Endothelial cell of umbilical vein (primary cell): Measurements from ENCODE around the gene WLS. TPM values are rescaled to one million over a fixed set of nuclear protein-coding genes. Genes with fewer than 3 reads are reported as not detected.

Source experiments
- BruUV-seq: library from RNA; stranded (reverse); fragments of 400-500 nt; replicated peaks from 2 replicates; lab custom pipeline; 2021; lab: Mats Ljungman, UMichigan
- CTCF ChIA-PET: fragments of 300-600, 350-600 bp; sonication (Branson Sonifier 250); formaldehyde crosslinking; loops from one replicate; lab custom pipeline; 2021; ENCODE audit warnings: antibody characterized with exemption, inconsistent platforms; lab: Charles Lee
- POLR2A ChIA-PET: fragments of 300-600, 350-600 bp; sonication (Branson Sonifier 250); formaldehyde crosslinking; loops from one replicate; lab custom pipeline; 2021; ENCODE audit warnings: antibody characterized with exemption, inconsistent platforms; lab: Charles Lee
- DNase-seq: peaks from one replicate; pipeline ENCODE4 v3.0.0-alpha.2; 2011; ENCODE audit warnings: low read depth, low spot score
- FAIRE-seq: peaks from 2 replicates; lab custom pipeline; 2011; peaks lifted over from hg19 to GRCh38; lab: Jason Lieb, UNC
- H2AFZ ChIP-seq: 2 replicates; pipeline ENCODE4 v1.6.0; 2012; ENCODE audit warnings: low read depth, low read length, control low read depth, inconsistent platforms
- H3K27ac ChIP-seq: 2 replicates; pipeline ENCODE4 v1.5.1; 2011; ENCODE audit warnings: low read depth, mild to moderate bottlenecking, control low read depth, low read length, moderate library complexity; ENCODE audit not compliant: insufficient read depth
- H3K27me3 ChIP-seq, 2 experiments: 2 replicates each; pipeline versions ENCODE4 v1.6.0 to v1.6.1; 2011; ENCODE audit warnings: low read length in 2 of 2, mixed read lengths in 1 of 2; ENCODE audit not compliant: control insufficient read depth in 2 of 2, insufficient read depth in 2 of 2
- H3K36me3 ChIP-seq, 2 experiments: 2 replicates in 1 of 2; 3 replicates in 1 of 2; pipeline ENCODE4 v1.5.1; 2011; ENCODE audit warnings: low read length in 2 of 2, mild to moderate bottlenecking in 1 of 2, moderate library complexity in 1 of 2; ENCODE audit not compliant: control insufficient read depth in 2 of 2, insufficient read depth in 2 of 2; ENCODE audit errors: extremely low read depth in 1 of 2
- H3K4me1 ChIP-seq: 3 replicates; pipeline ENCODE4 v1.5.1; 2011; ENCODE audit warnings: mild to moderate bottlenecking, low read length; ENCODE audit not compliant: control insufficient read depth, insufficient read depth; ENCODE audit errors: extremely low read depth
- H3K4me2 ChIP-seq: 2 replicates; pipeline ENCODE4 v1.6.1; 2011; ENCODE audit warnings: low read length, control low read depth, mixed read lengths; ENCODE audit not compliant: insufficient read depth
- H3K4me3 ChIP-seq, 3 experiments: fragments of 200-600 bp in 1 of 3; sonication (generic), shearing (Covaris generic) in 1 of 3; replicated peaks in 1 of 3; 2 replicates each; pipeline ENCODE4 v1.5.1; 2011 to 2016; ENCODE audit warnings: control low read depth in 3 of 3, low read length in 3 of 3, mild to moderate bottlenecking in 2 of 3, inconsistent platforms in 1 of 3, low read depth in 1 of 3, moderate library complexity in 1 of 3; ENCODE audit not compliant: insufficient read depth in 1 of 3
- H3K79me2 ChIP-seq: 2 replicates; pipeline ENCODE4 v1.6.0; 2012; ENCODE audit warnings: low read length, inconsistent platforms; ENCODE audit not compliant: control insufficient read depth, insufficient read depth
- H3K9ac ChIP-seq: replicated peaks from 2 replicates; pipeline ENCODE3; 2011; ENCODE audit warnings: low read length, control low read depth; ENCODE audit not compliant: insufficient read depth; ENCODE audit errors: extremely low read depth
- H3K9me1 ChIP-seq: replicated peaks from 3 replicates; pipeline ENCODE4 v1.6.0; 2011; ENCODE audit warnings: mild to moderate bottlenecking, low read length; ENCODE audit not compliant: control insufficient read depth, insufficient read depth; ENCODE audit errors: extremely low read depth
- H3K9me3 ChIP-seq: replicated peaks from 2 replicates; pipeline ENCODE4 v1.5.1; 2012; ENCODE audit warnings: low read length, inconsistent platforms; ENCODE audit not compliant: control insufficient read depth, insufficient read depth
- H4K20me1 ChIP-seq: replicated peaks from 2 replicates; pipeline ENCODE3; 2011; ENCODE audit warnings: mild to moderate bottlenecking, low read length; ENCODE audit not compliant: control insufficient read depth, insufficient read depth; ENCODE audit errors: extremely low read depth
- EZH2 ChIP-seq: IDR thresholded peaks from 2 replicates; pipeline ENCODE4 v1.6.1; 2012; ENCODE audit warnings: borderline replicate concordance, low read depth, mild to moderate bottlenecking, moderate library complexity, low read length, inconsistent platforms; ENCODE audit not compliant: severe bottlenecking
- FOS ChIP-seq: IDR thresholded peaks from 2 replicates; pipeline ENCODE4 v1.6.1; 2011; ENCODE audit warnings: mild to moderate bottlenecking, low read length, moderate library complexity, borderline replicate concordance; ENCODE audit not compliant: insufficient read depth
- GATA2 ChIP-seq: IDR thresholded peaks from 2 replicates; pipeline ENCODE4 v1.7.0; 2011; ENCODE audit warnings: low read depth, mild to moderate bottlenecking, moderate library complexity, mixed read lengths, low read length; ENCODE audit not compliant: insufficient read length, insufficient read depth
- JUN ChIP-seq: IDR thresholded peaks from 2 replicates; pipeline ENCODE4 v1.6.1; 2011; ENCODE audit warnings: borderline replicate concordance, low read depth; ENCODE audit not compliant: insufficient read length, insufficient read depth
- MYC ChIP-seq: IDR thresholded peaks from one replicate; pipeline ENCODE4 v1.6.1; 2011; ENCODE audit warnings: mild to moderate bottlenecking, low read depth, low read length
- POLR2A ChIP-seq: IDR thresholded peaks from 2 replicates; pipeline ENCODE4 v1.6.1; 2012; ENCODE audit warnings: low read depth, mild to moderate bottlenecking, control low read depth, low read length
- POLR2AphosphoS5 ChIP-seq: IDR thresholded peaks from 2 replicates; pipeline ENCODE4 v1.6.1; 2012; ENCODE audit warnings: low read depth, mild to moderate bottlenecking, control low read depth, low read length, moderate library complexity; ENCODE audit not compliant: insufficient read depth
- dilution Hi-C: fragments of 300-500 bp; cut with MboI; formaldehyde crosslinking; loops from one replicate; pipeline ENCODE4 v1.15.0; 2019; ENCODE audit warnings: low sequenced_read_pairs; ENCODE audit not compliant: extremely low pct_ligation_motif_present
- intact Hi-C: fragments of 100-400 bp; cut with micrococcal nuclease; formaldehyde crosslinking; loops from one replicate; pipeline ENCODE4 v1.10.0; 2022
- polyA plus RNA-seq, 4 experiments: library from polyadenylated mRNA; depleted of rRNA in 3 of 4; stranded (reverse) in 3 of 4; unstranded in 1 of 4; fragments of >200 nt; gene quantifications; 2 replicates each; pipeline versions ENCODE4 v1.2.1 to v1.2.3, GENCODE V29; 2011 to 2012; ENCODE audit warnings: missing spikeins in 1 of 4
- total RNA-seq: library from RNA; stranded (reverse); gene quantifications from 2 replicates; pipeline ENCODE4 v1.2.3, GENCODE V29; 2021
- TF ChIP-seq, protein P1 (sequence below), 2 donors: IDR thresholded peaks; 1 replicate in 1 of 2; 2 replicates in 1 of 2; pipeline ENCODE4 v1.5.1; 2011; ENCODE audit warnings: low read length in 2 of 2, mild to moderate bottlenecking in 2 of 2, moderate library complexity in 2 of 2, control low read depth in 1 of 2, inconsistent platforms in 1 of 2, low read depth in 1 of 2; ENCODE audit not compliant: insufficient read depth in 1 of 2; ENCODE audit errors: extremely low read depth in 1 of 2
- TF ChIP-seq, protein P2 (sequence below): IDR thresholded peaks from 2 replicates; pipeline ENCODE4 v1.6.1; 2011; ENCODE audit not compliant: insufficient read depth, insufficient read length

Gene WLS
- total and polyA plus RNA-seq, 2 donors (not counting 3 experiments of a cell fraction or from before 2014, with no cell fraction given) = 121 to 199 TPM

DNA sequence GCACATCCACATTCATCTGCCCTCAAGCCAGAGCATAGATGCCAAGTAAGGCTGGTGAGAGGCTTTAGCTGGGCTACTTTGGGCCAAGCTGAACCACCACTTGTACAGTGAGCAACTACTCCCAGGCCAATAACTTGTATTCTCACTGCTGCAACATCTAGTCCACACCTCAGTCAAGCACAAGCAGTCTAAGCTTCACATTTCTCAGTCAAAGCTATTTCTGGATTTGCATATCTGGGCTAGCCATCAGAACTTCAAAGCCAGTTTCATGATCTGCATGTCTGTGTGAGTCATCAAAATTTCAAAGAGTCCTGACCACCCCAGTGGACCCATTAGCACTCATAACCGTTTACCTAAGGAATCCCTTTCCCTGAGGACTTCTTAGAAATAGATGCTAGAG, 104.2 kb downstream of the WLS start:
- Histone ChIP-seq H3K4me3 (no peak overlapping the region), H3K36me3 (peaks cover 9 to 24% of the 10 kb centered on the region in 2 experiments), H3K4me2 (no peak overlapping the region), H3K79me2 (no peaks in the 10 kb centered on the region), H3K27me3 (no peaks in the 10 kb centered on the region), H3K9me1 (no peaks in the 10 kb centered on the region), H4K20me1 (no peaks in the 10 kb centered on the region), H3K27ac (no peak overlapping the region), H3K9ac (no peak overlapping the region), H2AFZ (no peak overlapping the region), H3K9me3 (no peaks in the 10 kb centered on the region), H3K4me1 (no peaks in the 10 kb centered on the region)
- BruUV-seq = no TSS peak
- ChIA-PET POLR2A (no interaction called here), CTCF (interaction anchor here (1.6 to 3.0 kb wide), 2 partner anchors 7 to 193 kb away, joined by 5 to 19 read pairs; no protein-coding TSS in a partner anchor)
- intact Hi-C loops (no loop called here), dilution Hi-C loops (loop anchor here (25.0 kb wide), 1 partner anchor 209 kb away; no protein-coding TSS in a partner anchor)
- FAIRE-seq (no peak), DNase-seq (no peak)
- TF ChIP-seq EZH2 (no peak), FOS (no peak), POLR2A (no peak), JUN (no peak), GATA2 (no peak), MYC (no peak), POLR2AphosphoS5 (no peak)
- TF ChIP-seq, protein P1, sequence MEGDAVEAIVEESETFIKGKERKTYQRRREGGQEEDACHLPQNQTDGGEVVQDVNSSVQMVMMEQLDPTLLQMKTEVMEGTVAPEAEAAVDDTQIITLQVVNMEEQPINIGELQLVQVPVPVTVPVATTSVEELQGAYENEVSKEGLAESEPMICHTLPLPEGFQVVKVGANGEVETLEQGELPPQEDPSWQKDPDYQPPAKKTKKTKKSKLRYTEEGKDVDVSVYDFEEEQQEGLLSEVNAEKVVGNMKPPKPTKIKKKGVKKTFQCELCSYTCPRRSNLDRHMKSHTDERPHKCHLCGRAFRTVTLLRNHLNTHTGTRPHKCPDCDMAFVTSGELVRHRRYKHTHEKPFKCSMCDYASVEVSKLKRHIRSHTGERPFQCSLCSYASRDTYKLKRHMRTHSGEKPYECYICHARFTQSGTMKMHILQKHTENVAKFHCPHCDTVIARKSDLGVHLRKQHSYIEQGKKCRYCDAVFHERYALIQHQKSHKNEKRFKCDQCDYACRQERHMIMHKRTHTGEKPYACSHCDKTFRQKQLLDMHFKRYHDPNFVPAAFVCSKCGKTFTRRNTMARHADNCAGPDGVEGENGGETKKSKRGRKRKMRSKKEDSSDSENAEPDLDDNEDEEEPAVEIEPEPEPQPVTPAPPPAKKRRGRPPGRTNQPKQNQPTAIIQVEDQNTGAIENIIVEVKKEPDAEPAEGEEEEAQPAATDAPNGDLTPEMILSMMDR (IDR thresholded peaks at IDR 0.05; ENCODE audit: extremely low read depth in 1 of 2, insufficient read depth in 1 of 2, low read depth in 1 of 2, low read length in 2 of 2) = no peak
- TF ChIP-seq, protein P2, sequence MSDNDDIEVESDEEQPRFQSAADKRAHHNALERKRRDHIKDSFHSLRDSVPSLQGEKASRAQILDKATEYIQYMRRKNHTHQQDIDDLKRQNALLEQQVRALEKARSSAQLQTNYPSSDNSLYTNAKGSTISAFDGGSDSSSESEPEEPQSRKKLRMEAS = no peak
